VCaP (cell line): Measurements from ENCODE around the gene RASGEF1C.

Experiments
- H3K27ac ChIP-seq: fragments of 450-650 bp; 2 replicates; pipeline ENCODE4 v1.5.1; 2017
- TF ChIP-seq, protein P1 (sequence below): fragments of 450-650 bp; conservative IDR thresholded peaks from 2 replicates; pipeline ENCODE4 v1.5.1; 2017; ENCODE audit warnings: mild to moderate bottlenecking, moderate library complexity

RASGEF1C gene

DNA sequence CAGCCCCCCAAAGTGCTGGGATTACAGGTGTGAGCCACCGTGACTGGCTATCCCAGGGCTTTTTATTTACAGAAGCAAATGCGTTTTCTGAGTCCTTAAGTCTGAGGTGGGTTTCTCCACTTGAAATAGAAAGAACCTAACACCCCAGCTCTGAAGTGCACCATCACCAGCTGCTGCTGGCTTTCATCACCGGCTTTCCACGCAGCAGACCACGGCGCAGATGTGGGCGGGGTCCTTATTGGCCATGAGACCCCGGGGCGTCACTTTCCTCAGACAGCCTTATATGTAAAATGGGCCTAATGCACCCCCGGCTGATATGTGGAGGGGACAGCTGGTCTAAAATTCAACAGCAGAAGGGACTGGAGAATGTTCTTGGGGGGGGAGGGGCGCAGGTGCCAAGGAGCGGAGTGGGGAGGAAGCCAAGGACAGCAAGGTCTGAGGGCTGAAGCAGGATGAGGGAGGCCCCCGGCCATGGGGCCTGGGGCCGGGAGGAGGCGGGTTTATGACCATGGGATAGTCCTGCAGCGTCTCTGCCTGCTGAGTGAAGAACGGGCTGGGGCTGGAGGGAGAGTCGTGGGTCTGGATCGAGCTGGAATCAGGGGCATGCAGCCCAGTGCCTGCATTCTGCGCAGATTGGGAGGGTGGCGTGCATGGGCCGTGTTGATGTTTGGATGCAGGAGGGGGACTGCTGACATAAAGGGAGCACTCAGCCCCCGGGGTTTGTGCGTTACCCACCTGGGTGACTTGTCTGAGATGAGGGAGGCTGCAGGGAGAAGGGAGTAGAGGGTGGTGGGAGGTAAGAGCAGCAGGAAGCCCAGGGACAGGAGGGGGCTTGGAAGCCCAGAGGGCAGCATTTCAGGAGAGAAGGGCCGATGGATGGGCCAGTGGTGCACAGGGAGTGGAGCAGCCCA is 30.2 kb downstream of the RASGEF1C start:
- H3K27ac ChIP-seq, result no peak overlapping the region
- TF ChIP-seq, protein P1, sequence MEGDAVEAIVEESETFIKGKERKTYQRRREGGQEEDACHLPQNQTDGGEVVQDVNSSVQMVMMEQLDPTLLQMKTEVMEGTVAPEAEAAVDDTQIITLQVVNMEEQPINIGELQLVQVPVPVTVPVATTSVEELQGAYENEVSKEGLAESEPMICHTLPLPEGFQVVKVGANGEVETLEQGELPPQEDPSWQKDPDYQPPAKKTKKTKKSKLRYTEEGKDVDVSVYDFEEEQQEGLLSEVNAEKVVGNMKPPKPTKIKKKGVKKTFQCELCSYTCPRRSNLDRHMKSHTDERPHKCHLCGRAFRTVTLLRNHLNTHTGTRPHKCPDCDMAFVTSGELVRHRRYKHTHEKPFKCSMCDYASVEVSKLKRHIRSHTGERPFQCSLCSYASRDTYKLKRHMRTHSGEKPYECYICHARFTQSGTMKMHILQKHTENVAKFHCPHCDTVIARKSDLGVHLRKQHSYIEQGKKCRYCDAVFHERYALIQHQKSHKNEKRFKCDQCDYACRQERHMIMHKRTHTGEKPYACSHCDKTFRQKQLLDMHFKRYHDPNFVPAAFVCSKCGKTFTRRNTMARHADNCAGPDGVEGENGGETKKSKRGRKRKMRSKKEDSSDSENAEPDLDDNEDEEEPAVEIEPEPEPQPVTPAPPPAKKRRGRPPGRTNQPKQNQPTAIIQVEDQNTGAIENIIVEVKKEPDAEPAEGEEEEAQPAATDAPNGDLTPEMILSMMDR, result no peak

DNA sequence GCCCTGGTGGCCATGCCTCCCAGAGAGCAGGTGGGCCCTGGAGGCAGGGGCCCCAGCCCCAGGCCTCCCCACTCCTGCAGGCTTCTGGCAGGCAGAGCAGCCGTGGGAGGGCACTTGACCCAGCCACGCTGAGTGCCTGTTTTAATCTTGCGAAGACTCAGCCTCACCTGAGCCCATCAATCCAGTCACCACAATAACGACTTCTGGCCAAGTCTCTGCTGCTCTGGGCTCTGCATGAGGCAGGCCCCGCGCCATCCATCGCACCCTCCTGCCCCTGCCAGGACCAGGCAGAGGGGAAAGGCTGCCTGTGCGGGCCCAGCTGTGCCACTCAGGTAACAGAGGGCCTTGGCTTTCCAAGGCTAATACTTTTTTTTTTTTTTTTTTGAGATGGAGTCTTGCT is 32.8 kb downstream of the RASGEF1C start:
- TF ChIP-seq, protein P1, result no peak
- H3K27ac ChIP-seq, result peak overlapping the region; percentile 58; the same call in 1 of the 2 replicates

DNA sequence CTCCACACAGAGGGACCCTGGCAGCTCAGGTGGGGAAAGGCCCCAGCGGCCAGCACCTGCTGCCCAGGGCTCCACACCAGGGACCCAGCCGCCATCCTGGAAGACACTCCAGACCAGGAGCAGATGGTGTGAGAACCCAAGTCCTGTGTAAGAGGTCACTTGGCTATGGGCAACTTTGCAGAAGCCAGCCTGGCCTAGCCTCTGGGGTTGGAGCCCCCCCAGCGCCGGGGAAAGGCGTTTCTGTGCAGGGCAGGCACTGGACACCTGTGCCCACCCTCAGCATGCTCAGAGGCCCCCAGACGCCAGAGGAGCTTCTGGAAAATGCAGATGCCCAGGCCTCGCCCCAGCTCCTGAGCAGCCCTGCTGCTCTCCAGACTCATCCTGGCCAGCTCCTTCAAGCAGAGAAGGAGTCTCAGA is 34.0 kb downstream of the RASGEF1C start:
- H3K27ac ChIP-seq, result no peak overlapping the region
- TF ChIP-seq, protein P1, result no peak

DNA sequence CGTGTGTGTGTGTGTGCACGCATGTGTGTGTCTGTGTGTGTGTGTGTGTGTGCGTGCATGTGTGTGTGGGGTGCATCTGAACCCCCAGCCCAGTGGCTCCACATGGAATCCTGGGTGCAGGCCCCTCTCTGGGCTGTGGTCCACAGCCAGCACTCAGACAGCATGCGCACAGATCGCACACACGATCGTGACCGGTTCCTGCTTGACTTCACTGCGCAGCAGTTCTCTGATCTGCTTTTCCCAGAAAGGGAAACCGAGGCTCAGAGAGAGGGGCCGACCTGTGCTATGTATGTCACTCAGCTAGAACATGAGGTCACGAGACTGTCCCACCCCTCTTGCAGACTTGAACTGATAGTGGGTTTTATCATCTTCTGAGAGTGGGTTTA is 34.4 kb downstream of the RASGEF1C start:
- no peak overlapping the region for H3K27ac ChIP-seq
- TF ChIP-seq, protein P1, result no peak

DNA sequence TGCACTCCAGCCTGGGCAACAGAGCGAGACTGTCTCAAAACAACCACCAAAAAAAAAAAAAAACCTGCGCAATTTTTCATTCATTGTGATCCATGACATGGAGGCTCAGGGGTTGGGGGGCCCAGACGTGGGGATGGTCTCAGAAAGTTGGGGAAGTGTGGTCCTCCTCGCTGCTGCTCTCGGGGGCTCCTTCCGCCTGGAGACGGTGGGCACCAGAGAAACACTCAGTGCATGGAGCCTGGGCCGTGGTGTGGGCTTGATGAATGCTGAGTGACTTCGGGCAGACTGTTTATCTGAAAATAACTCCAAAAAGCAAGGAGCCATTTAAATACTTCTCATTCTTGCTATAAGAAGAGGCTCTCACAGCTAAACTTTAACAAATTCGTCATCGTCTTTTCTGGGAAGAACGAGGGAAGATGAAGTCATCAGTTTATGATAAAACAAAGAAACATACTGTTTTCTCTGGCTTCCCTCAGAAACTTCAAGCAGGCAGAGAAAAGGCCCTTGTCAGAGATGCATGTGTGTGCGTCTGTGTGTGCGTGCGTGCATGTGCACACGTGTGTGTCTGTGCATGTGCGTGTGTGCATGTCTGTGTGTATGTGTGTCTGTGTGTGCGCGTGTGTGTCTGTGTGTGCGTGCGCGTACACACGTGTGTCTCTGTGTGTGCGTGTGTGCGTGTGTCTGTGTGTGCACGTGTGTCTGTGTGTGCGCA is 35.0 kb downstream of the RASGEF1C start:
- H3K27ac ChIP-seq, result no peak overlapping the region
- TF ChIP-seq, protein P1, result no peak

DNA sequence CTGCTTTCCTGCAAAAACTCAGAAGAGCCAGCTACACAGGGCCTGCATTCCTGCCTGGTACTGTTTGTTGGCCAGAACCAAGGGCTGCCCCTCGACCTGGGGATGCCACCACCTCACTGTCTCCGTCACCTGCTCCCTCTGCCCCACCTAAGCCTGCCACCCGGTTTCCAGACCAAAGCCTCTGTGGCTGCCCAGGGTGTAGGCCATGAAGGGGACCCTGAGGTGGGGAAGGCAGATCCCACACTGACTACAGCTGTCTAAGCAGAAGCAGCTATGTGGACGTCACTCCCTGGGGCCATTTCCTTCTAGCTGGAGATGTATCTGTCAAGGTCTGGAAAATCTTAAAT is 35.8 kb downstream of the RASGEF1C start:
- TF ChIP-seq, protein P1, result no peak
- H3K27ac ChIP-seq, result peak overlapping the region; percentile 18; the same call in 1 of the 2 replicates

DNA sequence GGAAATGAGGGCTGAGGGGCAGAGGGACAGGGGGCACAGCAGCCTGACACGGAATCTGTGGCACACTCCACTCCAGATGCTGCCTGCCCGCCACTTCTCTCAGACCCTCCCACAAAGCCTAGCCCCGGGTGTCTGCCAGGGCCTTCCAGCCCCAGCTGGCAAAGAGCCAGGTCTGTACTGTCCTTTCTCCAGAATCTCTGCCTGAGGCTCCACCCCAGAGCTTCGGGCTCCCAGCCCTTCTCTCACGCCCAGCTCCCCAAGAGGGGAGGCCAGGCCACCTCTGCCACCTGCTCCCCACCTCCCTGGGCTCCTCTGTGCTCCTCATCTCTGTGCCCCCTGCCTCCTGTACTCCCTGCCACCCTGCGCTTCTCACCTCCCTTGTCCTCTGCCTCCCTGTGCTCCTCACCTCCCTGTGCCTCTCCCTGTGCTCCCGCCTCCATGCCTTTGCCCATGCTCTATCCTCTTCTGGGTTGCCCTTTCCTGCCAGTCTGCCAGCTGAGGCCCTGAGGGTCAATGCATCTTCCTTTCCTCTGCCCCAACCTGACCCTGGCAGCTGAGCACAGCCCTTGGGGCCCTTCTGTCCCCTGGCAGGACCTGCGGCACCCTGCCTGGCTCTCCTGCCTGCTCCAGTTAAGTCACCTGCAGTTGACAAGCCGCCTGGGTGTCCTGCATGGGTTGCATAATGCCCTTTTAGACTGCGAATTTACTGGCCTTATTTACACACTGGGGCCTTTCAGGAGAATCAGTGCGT is 36.4 kb downstream of the RASGEF1C start:
- peak overlapping the region; percentile 18; the same call in 1 of the 2 replicates for H3K27ac ChIP-seq
- TF ChIP-seq, protein P1, result no peak
